RKO (cell line): ENCODE data around the gene AVPR2.

ENCODE experiments used
- DNase-seq: peaks from one replicate; pipeline ENCODE4 v3.0.0-alpha.2; 2016; ENCODE audit warnings: low spot score

The AVPR2 gene

DNA sequence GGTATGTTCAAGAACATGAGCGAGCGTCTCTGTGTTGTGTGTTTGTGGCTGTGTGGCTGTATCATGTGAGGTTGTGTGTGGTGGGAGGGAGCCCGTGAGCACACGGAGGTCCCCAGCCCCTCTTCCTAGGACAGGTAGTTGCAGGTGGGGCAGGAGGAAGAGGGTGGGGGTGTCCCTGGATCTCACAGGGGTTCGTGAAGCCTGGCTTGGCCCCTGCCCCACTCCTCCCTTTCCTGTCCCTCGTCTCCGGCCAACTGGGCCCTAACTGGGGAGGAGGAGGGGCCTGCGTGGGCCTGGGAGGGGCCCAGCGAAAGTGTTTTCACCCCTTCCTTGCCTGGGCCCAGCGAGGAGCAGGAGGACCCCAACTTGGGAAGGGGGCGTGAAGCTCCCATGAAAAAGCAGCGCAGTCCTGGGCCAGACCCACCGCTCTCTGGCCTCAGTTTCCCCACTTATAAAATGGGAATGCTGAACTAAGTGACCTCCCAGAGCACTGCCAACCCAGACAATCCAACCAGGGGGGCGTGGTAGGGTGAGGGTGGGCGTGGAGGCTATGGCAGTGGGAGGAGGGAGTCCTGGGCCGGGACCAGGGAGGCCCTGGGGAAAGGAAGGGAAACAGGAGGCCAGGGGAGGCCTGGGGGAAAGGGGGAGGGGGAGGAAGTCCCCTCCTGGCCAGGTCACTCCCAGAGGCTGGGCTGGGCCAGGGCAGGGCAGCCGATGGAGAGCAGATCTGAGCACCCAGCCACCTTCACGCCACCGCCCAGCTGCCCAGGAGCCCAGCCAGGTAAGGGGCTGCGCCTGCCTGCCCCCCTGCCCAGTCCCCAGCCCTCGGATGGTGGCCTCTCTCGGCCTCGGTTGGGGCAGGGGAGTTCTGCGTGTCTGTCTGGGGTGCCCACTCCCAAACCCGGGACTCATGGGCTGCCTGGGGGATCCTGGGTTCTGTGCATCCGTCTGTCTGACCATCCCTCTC, at the start of gene AVPR2:
AVPR2 (plus strand) TSS at position 683 of the 967 bp plus-strand sequence. CDS start 473 bp downstream, outside the sequence.
- no peak for DNase-seq

DNA sequence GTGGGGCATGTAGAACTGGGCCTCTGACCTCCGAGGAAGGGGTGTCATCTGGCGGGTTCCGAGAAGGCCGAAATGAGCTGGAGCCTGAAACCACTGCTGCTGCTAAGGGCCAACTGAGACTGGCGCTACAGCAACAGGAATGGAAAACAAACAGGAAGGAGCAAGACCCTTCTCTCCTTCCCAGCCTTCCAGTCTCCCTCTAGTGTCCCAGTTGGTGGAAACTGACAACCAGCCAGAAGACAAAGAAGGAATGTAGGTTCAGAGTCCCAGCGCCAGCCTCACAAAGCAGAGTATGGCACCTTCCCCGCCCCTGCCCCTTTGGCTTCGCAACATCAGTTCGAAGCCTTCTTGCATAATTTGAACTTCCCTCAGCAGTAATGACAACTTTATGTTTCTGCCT, 49.8 kb upstream of the AVPR2 start:
- no peak for DNase-seq

DNA sequence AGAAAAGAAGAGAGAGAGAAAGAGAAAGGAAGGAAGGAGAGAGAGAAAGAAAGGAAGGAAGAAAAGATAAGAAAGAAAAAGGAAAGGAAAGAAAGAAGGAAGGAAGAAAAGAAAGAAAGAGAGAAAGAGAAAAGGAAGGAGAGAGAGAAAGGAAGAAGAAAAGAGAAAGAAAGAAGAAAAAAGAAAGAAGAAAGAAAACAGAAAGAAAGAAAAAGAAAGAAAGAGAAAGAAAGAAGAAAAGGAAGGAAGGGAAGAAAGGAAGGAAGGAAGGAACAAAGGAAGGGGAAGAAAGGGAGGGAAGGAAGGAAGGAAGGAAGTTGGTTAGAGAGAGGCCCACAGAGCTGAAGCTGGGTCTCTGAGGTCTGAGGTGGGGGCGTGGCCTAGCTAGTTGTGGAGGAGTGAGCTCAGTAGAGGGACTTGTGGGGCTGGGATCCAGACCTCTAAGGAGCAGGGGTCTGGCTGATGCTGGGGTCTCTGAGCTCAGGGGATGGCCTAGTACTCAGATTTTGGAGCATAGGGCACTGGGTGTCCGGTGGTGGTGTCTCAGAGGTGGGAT, 47.0 kb upstream of the AVPR2 start:
- DNase-seq: no peak

DNA sequence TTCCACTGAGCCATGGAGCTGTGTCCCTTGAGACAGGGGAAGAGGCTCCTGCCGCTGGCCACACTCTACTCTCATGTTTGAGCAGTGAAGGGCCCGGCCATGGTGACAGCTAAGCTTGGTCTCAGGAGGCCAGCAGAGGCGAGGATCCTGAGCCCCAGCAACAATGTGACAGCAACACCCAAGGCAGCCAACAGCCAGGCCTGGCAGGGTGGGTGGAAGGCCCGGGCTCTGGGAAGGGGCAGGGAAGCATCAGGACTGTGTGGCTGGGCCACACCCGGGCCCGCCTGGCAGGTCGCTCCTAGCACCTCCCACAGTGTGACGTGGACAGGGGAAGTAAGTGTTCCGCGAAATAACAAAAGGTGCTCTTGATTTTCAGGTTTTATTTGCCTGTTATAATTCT, 43.3 kb upstream of the AVPR2 start:
- DNase-seq: no peak

DNA sequence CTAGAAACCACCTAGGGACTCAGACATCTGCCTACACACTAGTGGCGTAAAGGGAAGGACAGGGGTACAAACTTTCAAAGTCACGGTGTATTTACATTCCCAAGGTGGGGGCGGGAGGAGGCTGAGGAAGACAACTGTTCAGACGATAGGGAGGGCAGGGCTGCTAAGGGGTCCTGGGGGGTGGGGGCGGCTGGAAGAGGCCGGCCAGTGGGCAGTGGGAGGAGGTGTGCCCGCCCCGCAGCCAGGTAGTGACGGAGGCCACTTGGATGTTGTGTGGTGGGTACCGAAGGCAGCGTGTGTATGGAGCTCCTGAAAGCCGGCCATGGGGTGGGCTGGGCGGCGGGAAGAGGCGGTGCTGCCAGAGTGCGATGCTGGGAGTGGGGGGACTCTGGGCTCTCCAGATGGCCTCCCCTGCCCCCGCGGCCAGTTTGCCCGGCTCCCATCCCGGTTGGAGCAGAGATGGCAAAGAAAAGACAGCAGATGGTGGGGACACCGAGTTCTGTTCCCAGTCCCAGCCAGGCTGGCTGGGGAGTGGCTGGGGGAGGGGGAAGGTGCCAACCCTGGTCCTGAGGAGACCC, 42.7 kb upstream of the AVPR2 start:
- no peak for DNase-seq

DNA sequence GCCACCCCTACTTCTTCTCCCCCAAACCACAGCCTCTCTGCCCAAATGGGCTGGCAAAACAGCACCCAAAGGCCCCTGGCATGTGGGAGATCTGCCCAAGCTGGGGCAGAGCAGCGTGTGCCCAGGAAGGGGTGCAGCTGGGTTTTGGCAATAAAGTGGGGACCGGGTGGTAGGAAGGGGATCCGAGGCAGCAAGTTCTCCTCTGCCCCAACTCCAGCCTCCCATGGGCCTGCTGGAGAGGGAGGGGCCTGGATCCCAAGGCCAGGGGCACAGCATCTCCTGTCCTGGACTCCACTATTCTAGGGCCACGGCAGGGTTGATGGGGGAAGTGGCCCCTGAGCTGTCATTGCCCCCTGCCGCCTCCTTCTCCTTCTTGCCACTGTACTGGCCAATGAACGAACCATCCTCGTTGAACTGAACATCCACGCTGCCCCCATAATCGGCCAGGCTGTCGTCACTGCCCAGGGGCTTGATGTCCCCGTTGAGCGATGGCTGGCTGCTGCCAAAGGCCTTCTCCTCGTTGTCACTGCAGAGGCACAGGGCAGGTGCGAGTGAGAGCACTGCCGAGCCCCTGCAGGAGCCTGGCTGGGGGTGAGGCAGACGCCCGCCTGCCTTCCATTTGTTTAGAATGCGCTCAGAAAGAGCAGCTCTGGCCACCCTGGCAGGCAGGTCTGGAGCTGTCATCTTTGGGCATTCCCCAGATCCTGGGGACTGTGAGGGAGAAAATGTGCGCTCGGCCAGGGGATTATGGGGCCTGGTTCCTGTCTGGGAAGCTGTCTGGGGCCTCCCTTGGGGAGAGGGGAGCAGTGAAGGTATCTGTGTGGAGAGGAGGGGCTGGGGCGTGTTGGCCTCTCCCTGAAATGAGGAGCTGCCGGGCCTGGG, 41.9 kb upstream of the AVPR2 start:
- DNase-seq: no peak

DNA sequence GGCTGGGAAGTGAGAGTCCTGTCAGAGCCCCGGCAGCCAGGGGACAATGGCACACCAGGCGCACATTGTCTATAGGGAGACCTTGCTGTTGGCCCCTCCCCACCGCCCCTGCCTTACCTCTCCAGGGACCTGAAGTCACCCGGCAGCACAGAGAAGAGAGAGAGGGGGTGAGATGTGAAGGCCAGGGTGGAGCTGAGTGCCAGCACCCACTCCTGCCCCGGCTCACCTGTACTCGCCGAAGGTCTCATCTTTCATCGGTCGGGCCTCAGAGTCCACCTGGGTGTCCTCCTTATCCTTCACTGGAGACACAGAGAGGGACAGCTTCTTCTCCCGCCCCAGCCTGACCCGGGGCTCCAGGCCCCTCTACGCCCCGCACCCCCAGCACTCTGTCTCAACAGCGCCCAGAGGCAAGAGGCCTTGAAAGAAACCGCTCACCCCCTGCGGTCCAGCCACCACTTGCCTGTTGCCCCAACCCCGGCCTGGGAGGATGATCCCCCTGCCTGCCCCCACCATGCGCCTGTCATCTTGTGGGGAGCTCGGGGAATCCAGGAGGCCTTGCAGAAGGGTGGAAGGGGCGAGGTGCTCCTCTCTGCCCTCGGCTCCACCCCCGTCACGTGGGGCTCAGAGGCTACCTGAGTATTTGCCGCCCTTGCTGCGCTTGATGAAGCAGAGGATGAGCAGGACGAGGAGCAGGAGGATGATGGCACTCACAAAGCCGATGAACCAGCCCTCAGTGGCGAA, 41.1 kb upstream of the AVPR2 start:
- no peak for DNase-seq

DNA sequence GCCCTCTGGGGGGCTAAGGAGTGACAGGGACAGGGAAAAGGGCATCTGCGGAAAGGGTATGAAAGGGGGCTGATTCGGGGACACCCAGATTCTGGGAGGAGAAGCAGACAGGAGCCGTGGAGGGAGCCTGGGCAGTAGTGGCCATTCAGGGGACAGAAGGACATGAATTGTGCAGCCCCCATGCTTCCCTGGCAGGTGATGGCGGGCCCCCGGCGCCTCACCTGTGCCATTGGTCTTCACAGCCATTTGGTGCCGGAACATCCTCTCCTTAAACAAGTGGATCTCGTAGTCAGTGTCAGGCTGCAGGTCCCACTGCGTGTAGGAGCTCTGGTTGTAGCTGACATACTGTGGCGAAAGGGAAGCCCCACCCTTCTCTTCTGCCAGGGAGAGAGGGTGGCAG, 40.4 kb upstream of the AVPR2 start:
- no peak for DNase-seq

DNA sequence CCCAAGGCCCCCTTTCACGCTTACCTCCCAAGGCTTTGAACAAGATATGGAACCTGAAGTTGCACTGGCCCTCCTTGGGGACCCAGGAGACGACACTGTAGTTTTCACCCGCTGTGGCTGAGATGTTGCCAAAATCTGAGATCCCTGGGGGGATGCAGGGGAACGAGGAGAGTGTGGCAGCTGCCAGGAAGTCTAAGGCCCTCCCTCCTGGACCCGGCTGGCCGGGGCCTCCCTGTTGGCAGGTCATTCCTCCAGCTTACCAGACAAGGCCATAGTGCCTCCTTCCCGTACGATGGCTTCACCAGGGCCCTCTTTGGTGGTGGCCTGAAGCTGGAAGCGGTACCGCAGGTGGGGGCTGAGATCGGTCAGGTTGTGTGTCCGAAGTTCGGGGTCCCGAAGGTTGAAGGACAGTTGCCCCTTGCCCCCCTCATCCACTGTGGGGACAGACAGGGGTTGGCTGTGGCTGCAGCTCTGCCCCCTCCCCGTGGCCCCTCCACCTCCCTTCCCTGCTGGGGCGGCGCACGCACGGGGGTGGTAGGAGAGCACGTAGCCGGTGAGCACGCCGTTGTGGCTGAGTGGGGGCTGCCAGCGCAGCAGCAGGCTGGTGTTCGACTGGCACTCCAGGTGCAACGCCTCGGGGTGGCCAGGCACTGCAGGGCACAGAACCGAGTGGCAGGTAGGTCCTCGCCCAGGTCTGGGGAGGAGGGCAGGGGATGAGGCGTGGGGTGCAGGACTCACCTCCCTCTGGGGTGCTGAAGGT, 39.7 kb upstream of the AVPR2 start:
- DNase-seq: no peak

DNA sequence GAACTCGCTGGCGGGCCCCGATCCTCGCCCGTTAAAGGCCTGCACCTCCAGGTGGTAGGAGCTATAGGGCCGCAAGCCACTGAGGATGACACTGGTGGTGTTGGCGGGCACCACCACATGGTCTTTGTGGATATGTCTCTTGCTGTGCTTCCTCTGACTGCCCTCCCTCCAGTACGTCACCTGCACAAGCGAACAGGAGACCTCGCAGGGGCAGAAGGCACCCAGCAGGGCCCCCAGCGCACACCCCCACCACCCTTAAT, 39.2 kb upstream of the AVPR2 start:
- no peak for DNase-seq

DNA sequence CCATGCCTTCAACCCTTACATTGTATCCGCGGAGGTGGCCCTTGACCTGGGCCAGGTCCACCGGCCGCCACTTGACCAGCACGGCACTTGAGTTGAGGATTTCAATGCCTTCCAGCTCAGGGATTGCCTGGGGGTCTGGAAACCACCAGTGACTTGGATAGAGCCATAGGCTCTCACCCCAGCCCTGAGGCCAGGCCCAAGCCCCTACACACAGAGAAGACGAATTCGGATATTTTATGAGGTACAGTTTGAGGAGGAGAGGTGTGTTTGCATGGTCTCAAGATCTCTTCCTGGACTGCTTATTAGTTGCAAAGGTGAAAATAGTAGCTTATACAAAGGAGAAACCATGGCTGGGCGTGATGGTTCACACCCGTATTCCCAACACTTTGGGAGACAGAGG, 38.8 kb upstream of the AVPR2 start:
- DNase-seq: no peak

DNA sequence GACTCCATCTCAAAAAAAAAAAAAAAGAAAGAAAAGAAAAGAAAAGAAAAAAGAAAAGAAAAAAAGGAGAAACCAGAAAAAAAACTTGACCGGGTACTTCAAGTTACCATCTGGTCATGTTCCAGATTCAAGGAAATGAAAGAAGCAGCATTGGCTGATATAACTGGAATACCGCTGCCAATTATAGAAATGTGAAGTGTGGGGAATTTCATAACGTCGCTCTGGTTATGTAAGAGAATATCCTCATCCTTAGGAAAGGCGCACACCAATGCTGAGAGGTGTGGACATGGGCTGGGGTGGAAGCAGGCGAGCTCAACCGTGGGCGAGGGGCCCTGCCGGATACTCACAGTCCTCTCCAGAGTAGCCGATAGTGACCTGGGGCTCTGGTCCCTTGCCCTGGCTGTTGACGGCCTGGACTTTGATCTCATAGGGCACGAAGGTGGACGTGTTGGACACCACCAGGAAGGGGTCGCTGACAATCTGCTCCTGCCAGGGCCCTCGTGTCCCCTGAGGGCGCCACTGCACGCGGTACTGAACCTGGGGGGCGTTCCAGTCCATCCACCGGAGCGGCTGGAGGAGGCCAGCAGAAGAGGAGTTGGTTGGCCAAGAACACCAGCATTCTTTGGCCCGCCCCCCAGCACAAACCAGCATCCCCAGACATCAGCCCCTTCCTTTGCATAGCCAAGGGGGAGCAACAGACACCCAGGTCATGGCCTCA, 38.0 kb upstream of the AVPR2 start:
- DNase-seq: no peak

DNA sequence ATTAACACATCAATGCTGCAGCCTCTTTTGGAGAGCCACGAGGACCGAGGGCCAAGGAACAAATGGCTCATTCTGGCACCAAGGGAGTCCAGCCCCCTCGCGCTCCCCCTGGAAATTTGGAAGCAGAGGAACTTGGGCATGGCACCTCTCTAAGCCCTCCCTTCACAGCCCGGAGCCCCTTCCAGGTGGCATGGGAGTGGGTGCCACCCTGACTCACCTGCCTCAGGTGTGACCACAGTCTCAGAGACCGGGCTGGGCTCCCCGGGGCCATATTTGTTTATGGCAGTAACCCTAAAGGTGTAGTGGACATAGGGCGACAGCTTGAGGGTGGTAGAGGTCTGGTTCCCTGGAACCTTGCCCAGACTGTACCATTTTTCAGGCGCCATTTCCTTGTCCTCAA, 37.3 kb upstream of the AVPR2 start:
- DNase-seq: no peak

DNA sequence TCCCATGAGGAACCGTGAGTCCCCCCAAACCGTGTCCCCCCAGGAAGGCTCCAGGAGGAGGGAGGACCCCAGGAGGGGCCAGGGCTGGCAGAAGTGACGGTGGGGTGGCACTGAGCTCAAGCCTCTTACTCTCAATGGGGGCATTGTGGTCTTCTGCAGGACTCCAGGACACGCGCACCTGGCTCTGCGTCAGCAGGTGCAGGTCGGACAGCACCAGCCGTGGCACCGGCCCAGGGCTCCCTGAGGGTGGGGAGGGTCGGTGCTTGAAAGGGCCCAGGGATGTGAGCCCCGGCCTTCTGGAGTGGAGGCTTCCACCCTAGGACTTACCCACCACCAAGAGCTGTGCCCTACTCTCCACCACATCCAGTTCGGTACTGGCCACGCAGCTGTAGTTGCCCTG, 36.8 kb upstream of the AVPR2 start:
- DNase-seq: no peak

DNA sequence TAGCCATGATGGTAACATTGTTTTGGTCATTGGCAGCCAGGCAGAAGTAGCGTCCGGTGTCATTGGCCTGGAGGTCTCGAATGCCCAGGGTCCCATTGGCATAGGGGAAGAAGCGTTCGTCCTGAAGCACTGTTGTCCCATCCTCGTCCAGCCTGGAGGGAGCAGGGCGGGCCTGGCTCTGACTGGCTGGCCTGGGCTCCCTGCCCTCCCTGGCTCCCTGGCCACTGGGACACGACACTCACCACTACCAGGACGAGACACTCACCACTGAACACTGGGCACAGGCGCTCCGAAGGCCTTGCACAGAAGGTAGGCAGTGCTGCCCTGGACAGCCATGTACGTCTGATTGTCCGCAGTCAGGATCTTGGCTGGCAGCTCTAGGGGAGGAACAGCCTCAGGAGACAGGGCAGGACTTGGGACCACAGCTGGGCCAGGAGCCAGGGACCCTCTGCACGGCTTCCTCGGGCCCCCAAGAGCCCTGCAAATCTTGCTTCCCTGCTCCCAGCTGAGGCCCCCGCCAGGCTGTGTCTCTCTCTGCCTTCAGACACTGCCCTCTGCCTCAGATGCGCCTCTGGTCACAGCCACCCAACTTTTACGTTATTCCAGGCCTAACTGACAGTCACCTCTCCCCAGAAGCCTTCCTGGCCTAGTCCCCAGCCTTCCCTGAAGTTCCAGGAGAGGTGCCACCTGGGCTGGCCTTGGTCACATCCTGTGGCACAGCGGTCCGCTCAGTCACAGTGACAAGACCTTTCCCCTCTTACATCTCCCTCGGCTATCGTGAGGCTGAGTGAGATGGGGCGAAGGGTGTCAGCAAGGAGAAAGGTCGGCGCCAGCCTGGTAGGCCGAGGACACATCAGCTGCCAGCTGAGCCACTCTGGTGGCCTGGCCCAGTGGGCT, 35.6 kb upstream of the AVPR2 start:
- no peak for DNase-seq

DNA sequence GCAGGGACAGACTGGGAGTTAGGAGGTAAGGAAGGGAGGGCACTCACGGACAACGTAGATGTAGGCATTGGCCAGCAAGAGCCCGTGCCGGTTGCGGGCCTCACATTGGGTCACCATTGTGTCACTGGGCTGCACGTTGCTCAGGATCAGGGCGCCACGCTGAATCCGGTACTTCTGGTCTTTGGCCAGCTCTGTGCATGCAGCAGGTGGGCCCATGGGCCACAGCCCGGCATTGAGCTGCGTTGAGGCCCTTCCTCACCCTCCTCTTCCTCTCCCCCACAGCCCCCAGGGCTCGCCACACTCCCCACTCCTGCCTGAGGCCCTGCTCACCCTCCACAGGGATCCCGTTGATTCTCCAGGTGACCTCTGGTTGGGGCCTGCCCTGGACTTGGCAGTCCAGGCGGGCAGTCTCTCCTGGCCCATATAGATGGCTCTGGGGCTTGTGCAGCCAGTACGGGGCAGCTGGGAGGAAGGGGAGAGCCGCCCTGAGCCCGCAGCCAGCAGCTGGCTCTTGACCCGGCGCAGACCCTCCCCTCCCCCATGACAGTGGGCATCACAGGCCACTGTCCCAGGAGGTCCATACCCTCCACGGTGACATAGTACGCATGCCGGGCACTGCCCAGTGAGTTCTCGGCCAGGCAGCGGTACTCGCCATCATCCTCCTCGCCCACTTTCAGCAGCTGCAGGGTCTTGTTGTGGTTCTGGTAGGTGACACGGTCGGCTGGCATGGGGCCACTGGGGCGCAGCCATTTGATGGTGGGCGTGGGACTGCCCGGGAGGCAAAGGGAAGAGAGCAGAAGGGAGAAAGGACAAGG, 34.8 kb upstream of the AVPR2 start:
- no peak for DNase-seq

DNA sequence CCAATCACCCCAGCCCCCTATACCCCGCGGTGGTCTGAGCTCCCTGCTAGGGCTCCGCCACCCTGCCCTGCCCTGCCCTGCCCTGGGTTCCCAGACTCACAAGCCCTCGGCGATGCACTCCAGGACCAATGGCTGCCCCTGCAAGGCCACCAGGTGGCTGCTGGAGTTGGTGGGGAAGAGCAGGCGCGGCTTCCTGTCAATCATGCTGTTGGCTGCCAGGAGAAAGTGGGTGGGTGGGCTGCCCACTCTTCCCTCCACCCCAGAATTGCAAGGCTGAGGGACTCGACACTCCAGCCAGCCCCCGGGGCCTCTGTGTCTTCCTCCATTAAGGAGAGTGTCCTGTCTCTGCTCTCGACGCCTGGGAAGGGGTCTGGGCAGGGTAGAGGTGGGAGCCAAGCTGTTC, 34.2 kb upstream of the AVPR2 start:
- no peak for DNase-seq

DNA sequence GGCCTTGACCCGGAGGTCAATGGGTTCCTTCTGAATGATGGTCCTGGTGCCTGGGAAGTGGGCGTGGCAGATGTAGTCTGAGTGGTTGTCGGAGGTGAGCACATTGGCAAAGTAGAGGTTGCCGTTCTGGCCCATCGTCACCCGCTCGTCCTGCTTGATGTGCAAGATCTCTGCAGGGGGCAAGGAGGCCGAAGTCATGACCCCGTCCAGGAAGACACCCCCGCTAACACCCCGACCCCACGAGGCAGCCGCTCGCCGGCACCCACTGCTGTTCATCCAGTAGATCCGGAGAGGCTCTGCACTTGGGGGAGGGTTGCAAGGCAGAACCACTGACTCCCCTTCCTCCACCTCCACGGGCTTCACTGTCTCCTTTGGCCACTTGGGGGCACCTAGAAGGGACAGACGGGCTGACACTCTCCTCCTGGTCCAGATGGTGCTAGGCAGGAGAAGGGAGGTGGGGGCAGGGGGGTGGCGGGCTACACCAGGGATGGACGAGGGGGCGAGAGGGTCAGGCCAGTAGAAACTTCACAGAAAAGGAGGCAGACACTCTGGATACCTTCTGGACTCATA, 33.6 kb upstream of the AVPR2 start:
- no peak for DNase-seq
